ENCODE measurements around the gene FBXO41.

FBXO41 gene

DNA sequence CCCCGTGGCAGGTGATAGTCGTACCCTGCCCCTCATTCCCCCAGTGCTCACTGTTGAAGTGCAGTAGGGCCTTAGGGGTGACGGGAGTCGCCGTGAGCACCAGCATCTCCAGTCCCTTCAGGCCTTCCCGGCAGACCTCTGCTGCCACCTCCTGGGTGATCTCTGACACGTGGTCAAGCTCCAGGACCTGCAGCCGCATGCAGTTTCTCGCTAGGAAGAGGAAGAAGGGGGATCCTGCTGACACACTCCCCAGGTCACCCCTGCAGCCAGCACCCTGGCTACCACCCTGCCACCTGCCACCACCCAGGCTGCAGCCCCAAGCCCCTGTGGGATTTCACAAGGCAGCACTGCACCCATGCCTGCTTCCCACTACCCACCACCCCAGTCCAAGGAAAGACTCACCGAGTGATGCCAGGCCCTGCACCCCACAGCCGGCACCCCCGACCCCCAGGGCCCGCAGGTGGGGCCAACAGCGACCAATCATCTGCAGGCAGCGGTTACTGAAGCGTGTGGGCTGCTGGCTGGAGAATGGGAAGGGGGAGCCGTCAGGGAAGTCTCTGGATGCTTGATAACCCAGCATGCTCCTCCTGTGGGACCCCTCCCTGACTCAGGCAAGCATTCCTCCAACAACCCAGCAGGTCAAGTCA lies 23.8 kb downstream of the FBXO41 start:
- peak; percentile 8 for DNase-seq

DNA sequence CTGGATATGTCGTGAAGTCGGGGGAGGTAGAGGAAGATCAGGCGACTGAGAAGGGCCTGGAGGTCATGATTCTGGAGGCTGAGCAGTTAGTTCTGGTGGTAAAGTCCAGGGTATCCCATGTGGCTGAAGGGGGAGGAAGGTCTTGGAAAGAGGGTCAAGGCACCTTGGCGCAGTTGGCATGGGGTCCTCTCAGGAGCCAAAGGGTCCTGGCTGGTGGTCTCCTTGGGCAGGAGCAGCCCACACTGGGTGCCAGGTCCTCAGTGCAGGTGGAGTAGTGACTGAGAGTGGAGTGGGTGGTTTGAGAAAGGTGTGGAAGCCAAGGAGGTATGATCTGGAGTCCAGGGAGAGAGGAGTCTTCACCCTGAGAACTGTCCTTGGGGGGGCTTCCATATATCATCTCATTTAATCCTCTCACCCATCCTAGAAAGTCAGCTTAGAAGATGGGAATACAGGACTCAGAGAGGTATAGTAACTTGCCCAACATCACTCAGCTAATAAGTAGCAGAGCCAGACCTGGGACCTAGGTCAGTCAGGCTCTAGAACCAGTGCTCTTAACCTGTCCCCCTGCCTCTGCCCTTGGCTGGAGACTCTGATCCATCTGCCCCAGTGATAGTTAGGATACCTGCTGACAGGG lies 24.5 kb downstream of the FBXO41 start:
- no peak for DNase-seq

DNA sequence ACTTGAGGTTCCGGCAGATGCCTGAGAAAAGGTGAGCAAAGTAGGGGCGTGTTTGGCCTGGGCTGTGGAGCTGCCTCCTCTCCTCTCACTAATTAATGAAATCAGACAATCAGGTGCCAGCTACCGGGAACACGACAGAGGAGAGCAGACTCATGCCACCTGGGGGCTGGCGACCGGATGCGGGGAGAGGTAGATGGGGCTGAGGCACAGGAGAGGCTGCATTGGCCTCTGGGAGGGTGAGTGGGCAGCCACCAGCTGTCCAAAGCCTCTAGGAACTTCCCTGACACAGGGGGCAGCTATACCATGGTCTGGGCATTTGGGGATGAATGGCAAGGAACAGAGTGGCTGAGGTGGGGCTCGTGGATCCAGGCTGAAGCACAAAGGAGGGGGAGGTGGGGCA lies 25.0 kb downstream of the FBXO41 start:
- no peak for DNase-seq

GRCh38 chr2:73258913-73259215 lies 25.4 kb downstream of the FBXO41 start:
- no peak for DNase-seq

DNA sequence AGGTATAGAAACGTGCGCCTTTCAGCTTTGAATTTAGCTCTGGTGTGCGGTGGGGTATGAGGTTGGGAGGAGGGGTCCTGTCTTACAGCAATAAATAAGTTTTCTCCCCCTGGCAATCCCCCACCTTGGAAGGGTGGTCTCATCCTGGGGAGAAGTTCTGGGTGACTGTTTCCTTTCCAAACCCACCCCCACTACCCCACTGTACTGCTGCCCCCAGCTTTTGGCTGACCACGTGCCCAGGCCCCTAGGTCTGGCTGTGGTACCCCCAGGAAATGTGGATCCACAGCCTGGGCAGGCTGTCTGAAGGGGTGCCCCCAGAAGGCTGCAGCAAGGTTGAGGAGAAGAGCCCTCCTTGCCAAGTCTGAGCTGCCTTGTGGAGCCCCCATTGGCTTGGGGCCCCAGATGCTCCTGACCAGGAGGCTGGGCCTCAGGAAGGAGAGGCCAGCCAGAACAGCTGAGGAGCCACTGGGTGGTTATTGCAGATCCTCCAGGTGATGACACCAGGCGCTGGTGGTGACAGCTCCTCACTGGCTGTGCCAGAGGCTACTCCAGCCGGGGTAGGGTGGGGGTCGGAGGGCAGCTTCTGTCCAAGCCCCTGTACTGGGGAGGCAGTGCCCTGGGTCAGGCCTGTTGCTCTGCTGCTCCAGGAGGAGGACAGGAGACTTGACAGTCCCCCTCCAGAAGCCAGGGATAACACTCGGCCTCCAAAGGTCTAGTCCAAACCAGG lies 25.9 kb downstream of the FBXO41 start:
- DNase-seq: no peak

DNA sequence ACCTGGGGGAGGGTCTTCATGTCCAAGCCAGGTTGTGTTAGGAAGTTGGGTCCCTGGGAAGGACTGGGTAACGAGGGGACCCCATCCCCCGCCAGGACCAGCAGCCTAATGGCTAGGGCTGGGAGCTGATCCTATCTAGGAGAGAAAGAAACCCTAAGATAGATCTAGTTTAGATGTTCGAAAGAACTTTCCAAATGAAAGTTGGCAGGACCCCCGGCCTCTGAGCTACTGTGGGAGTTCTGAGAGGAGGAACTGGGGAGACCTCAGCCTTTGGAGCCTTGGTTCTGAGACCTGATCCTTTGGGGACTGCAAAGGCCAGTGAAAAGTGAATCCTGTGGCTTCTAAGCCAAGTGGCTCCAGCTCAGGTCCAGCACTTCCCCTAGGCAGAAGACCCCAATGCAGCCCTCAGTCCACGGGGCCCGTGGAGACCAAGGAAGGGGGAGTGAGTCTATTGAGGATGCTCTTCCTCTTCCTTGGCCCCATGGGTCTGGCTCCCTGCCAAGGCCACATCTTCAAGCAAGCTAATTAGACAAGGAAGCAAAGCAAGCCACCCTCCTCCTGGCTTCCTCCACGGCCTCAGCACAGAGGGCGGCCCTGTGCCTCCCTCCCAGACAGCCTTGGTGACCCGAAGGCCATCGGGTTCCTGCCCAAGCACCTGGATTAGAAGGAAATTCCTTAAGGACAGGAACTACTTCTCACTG lies 26.7 kb downstream of the FBXO41 start:
- no peak for DNase-seq

GRCh38 chr2:73257021-73257420 lies 27.3 kb downstream of the FBXO41 start:
- DNase-seq: no peak

DNA sequence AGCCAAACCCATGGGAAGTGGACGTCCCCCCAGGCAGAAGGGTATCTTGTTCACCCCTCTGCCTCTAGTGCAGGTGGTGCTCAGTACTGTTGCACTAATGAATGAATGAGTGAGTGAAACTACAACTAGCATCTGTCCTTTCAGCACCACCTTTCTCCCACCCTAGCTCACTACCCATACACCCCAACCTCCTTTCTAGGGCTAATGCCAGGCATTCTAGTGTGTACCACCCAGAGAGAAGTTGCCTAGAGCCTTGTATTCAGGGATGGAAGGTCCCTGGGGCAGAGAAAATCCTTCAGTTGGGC lies 27.7 kb downstream of the FBXO41 start:
- DNase-seq: no peak

DNA sequence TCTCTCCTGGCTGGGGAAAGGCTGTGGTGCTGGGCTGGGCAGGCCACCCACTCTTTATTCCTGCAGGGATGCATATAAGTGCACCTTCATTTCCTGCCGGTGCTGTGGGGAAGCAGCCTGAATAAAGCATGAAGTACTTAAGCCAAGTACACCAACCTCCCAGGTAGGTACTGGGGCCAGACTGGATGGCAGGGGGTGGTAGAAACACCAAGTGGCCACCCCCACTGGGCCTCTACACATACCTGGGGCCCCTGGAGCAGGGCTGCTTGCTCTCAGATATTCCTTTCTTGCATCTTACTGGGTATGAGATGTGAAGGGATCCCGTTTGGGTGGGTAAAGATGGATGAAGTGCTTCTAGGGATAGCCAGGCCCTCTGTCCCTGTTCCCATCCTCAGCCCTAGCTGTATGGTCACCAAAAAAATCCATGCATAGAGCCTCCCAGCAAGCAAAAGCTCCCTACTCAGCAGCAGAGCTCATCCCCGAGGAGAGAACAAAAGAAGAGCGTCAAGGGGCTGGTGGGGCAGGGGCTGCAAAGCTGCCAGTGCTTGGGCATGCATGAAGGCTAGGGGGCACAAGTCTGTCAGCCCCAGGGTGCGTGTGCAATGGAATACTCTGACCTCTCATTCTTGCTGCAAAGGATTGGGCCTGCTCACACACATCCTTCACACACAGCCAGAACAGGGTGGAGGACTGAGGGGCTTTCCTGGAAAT lies 28.2 kb downstream of the FBXO41 start:
- no peak for DNase-seq

DNA sequence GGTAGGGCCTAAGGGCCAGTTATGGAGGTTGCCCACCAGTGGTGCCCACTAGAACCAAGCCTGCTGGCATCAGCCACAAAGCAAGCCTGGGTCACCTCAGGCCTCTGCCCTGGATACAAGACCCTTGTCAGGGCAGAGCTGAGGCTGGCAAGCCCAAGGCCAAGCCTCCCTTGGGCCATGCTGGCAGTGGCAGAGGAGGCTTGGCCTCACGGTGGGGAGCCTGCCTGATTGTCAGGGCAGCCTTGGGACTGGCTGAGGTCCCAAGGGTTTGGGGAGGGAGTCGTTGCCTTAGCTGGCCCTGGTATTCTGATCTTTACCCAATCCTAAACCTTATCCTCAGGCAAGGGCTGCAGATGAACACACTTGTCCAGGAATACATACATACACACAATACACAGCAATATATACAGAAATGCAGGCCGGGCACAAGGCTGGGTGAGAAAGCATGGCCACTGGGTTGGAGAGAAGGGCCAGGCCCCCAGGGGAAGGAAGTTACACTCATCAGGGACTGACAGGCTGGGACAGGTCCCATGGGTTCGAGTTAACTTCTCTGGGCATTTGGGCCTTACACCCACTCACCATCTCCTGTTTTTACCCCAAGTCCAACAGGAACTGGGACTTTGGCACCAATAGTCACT lies 29.2 kb downstream of the FBXO41 start:
- DNase-seq: no peak

DNA sequence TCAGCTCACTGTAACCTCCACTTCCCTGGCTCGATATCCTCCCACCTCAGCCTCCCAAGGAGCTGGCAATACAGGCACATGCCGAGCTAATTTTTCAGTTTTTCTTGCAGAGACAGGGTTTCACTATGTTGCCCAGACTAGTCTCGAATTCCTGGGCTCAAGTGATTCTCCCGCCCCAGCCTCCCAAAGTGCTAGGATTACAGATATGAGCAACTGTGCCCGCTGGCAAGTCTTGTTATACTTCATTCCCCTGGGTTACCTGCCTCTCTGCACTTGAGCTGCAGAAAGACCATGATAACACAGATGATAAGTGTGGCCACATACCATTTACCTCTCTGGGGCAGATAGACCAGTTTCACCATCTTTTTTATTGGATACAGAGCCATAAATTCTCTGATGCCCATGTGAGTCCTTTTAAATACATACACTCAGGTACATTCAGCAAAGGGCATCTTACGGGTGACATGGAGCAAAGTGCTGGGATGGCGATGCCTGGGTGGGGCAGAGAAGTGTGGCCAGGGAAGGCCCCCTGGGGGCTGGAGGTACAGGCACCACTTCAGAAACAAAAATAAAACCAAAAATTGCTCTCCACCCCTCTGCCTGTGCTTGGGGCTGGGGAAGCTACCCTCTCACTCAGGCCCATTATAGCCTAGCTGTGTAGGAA lies 29.8 kb downstream of the FBXO41 start:
- DNase-seq: no peak

- no peak for DNase-seq
These were observed 30.4 kb downstream of the FBXO41 start for GRCh38 chr2:73253901-73254300.

- no peak for DNase-seq
These were observed 30.9 kb downstream of the FBXO41 start for GRCh38 chr2:73253400-73253799.

DNA sequence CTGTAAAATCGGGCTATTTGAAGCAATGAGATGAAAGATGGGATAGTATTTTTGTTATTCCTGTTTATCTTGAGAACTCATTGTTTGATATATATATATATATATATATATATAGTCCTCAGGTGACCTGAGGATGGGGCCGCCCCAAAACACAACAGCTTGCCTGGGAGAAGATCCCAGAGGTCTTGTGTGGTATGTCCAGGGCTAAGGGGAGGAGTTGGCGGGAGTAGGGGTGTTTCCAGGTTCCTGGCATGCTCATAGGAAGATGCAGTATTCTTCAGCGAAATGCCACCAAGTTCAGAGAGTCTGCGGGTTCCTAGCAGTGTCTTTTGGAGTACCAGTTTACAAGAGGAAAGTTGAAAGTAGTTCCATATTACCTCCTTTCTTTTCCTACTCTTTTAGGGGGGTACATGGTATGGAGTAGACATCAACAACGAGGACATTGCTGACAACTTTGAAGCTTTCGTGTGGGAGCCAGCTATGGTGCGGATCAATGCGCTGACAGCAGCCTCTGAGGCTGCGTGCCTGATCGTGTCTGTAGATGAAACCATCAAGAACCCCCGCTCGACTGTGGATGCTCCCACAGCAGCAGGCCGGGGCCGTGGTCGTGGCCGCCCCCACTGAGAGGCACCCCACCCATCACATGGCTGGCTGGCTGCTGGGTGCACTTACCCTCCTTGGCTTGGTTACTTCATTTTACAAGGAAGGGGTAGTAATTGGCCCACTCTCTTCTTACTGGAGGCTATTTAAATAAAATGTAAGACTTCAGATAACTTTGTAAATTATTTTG lies 31.8 kb downstream of the FBXO41 start:
- DNase-seq: no peak

GRCh38 chr2:73250872-73251846 lies 33.1 kb downstream of the FBXO41 start:
- no peak for DNase-seq

GRCh38 chr2:73249636-73250035 lies 34.6 kb downstream of the FBXO41 start:
- DNase-seq: no peak

DNA sequence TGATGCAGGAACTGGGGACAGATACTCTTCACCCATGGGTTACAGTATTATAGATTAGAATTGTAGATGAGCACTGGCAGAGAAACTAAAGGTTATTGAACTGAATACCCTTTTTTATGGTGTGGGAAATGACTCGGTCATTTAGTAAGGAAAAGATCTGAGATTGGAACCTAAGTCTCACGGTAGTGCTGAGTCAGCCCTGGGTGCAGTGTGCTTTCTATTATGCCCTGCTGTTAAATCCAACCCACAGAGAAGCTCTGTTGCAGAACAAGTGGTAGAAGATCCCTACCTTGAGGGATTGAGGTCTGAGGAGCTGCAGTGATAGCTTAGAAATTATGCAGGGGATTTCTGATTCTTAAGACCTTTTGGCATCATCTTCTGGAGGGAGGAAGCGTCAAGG lies 37.4 kb downstream of the FBXO41 start:
- no peak for DNase-seq

DNA sequence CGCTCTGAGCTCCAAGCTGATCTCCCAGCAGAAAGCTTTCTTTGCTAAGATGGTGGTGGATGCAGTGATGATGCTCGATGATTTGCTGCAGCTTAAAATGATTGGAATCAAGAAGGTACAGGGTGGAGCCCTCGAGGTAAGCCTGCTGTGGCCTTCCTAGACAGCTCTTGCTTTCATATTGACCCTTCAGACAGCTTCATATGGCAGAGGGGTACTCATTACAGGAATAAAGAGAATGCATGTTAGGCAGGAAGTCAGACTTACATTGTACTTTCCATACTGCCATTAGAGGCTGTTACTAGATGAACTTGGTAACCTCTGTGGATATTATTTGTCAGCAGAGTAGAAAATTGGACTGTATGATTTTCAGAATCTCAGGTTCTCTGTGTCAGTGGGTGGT lies 39.7 kb downstream of the FBXO41 start:
- DNase-seq: no peak

GRCh38 chr2:73243884-73244570 lies 40.3 kb downstream of the FBXO41 start:
- peak; percentile 33 for DNase-seq

GRCh38 chr2:73239776-73240175 lies 44.5 kb downstream of the FBXO41 start:
- peak; percentile 41 for DNase-seq
